Stimulated activated CD8-positive, alpha-beta memory T cell treated with anti-CD3 and anti-CD28 coated beads, Interleukin-15, amount 100 ng/mL, for 1 hour (primary cell): ENCODE data around the gene MAVS.
"Not testable (repeated sequence)": the region's sequence is repeated elsewhere in the genome, so short reads cannot be mapped to it uniquely, and the experiment has no call there.

ENCODE experiments used
- DNase-seq: peaks from one replicate; pipeline ENCODE4 v3.0.0-alpha.2; 2020; ENCODE audit warnings: low read depth

The MAVS gene

GRCh38 chr20:3888622-3889488, 42.2 kb downstream of the MAVS start, which contains the start of gene PANK2:
PANK2 (plus strand) TSS chr20:3889387.
- DNase-seq, result peak; percentile 95

DNA sequence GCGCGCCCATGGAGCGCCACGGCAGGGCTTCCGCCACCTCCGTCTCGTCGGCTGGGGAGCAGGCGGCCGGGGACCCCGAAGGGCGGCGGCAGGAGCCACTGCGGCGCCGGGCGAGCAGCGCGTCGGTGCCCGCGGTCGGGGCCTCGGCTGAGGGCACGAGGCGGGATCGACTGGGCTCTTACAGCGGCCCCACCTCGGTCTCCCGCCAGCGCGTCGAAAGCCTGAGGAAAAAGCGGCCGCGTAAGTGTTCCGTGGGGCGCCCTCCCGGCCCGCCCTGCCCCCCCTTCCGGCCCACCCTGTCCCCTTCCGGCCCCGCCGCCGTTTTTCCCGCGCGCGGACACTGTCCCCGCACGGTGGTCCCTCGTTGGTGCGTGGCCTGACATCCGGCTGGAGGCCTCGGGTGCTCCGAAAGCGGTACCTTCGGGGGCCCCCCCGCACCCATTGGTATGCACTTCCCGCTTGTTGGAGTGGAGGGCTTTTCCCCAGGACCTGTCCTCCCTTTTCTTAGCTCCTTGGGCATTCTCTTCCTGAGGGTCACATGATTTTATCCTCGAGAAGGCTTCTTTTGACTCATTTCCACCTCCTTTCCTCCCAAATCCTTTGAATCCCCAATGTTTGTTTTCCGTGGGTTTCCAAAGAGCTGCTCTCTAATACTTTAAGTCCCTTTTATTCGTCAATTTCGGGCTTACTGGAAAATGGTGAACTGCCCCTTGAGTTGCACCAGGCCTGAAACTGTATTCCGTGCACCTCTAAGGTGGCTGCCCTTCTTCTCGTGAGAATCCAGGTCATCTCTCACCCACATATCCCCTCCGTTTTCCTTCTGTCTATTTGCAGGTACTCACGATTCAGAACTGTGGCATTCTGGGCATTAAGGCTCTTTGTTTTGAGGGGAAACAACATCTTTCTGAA, 43.1 kb downstream of the MAVS start:
- peak; percentile 7 for DNase-seq

DNA sequence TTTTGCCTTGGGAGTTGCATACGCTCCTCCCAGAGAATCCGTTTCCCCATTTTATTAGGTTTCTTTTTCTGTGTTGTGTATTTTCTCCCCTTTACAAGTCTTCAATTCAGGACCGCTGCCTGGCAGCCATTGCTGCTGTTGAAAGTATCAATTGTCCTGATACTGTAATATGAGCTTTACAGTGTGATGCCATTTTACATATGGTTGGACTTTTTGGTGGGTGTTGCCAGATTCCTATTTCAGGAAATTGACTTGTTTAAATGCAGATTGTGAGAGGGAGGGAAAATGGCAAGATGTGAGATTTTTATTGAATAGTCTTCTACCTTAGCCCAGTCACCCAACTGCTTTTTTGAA, 43.7 kb downstream of the MAVS start:
- no peak for DNase-seq

- DNase-seq, result no peak
Measured at GRCh38 chr20:3890999-3891929, 44.6 kb downstream of the MAVS start.

- no peak for DNase-seq
Measured at GRCh38 chr20:3894796-3895195, 48.2 kb downstream of the MAVS start.

DNA sequence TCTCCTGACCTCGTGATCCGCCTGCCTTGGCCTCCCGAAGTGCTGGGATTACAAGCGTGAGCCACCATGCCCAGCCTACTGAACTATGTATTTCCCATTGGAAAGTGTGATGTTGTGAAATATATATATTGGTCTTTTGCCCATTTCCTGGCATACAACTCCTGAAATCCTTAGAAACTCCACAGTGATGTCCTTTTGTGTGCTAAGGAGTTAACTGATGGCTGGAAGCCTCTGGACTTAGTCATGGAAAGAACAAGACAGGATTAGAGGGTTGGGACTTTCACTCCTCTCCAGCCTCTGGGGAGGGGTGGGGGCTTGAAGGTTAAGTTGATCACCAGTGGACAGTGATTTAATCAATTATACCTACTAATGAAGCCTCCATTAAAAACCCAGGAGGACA, 49.7 kb downstream of the MAVS start:
- DNase-seq, result no peak

DNA sequence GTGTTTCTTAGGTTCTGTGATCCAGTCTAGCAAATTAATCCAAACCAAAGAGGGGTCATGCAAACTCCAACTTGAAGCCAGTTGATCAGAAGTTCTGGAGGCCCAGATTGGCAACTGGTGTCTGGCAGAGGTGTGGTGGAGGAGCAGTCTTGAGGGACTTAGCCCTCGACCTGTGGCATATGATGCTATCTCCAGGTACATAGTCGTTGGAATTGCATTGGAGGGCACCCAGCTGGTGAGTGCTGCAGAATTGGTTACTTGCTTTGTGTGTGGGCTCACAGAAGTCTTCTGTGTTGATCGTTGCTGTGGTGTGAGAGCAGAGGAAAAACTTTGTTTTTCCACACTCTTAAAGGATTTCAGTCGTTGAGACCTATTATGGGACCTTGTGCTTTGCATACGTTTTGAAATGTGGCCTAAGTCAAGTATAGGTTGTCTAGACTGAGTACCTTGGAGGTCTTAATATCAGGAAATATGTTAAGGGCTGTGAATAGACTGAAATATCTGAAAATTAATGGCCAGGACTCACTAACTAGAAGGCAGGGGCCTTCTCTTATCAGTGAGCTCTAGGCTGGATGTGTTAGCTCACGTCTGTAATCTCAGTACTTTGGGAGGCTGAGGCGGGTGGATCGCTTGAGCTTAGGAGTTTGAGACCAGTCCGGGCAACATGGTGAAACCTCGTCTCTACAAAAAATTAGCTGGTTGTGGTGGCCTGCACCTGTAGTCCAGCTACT, 50.4 kb downstream of the MAVS start:
- no peak for DNase-seq

- DNase-seq, result not testable (repeated sequence)
Measured at GRCh38 chr20:3898181-3898580, 51.5 kb downstream of the MAVS start.

DNA sequence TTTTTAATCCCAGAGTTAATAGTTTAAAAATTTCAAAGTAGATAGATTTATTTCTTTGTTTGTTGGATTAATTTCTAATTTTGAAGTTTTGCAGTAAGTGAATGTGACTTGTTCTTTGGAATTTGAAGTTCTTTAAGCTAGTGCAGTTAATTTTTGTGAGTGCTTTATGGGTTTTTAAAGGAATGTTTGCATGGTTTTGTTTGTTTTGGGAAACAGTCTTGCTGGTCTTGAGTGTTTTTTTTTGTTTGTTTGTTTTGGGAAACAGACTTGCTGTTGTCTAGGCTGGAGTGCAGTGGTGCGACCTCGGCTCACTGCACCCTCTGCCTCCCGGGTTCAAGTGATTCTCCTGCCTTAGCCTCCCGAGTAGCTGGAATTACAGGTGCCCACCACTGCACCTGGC, 52.0 kb downstream of the MAVS start:
- DNase-seq, result no peak

GRCh38 chr20:3900187-3900604, 53.6 kb downstream of the MAVS start:
- DNase-seq, result no peak

- no peak for DNase-seq
Measured at GRCh38 chr20:3901028-3901705, 54.5 kb downstream of the MAVS start.

GRCh38 chr20:3901706-3902440, 55.2 kb downstream of the MAVS start:
- no peak for DNase-seq

- DNase-seq, result no peak
Measured at GRCh38 chr20:3902446-3902845, 55.8 kb downstream of the MAVS start.

DNA sequence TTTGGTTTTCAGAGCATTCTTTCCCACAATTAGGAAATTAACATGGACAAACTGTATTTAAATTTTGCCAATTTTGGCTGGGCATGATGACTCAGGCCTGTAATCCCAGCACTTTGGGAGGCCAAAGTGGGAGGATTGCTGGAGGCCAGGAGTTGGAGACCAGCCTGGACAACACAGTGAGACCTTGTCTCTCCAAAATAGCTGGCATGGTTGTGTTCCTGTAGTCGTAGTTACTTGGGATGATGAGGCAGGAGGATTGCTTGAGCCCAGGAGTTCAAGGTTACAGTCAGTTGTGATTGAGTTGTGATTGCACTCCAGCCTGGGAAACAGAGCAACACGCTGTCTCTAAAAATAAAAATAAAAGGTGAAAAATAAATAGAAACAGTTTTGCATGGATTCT, 57.6 kb downstream of the MAVS start:
- no peak for DNase-seq

GRCh38 chr20:3904857-3905256, 58.2 kb downstream of the MAVS start:
- no peak for DNase-seq

DNA sequence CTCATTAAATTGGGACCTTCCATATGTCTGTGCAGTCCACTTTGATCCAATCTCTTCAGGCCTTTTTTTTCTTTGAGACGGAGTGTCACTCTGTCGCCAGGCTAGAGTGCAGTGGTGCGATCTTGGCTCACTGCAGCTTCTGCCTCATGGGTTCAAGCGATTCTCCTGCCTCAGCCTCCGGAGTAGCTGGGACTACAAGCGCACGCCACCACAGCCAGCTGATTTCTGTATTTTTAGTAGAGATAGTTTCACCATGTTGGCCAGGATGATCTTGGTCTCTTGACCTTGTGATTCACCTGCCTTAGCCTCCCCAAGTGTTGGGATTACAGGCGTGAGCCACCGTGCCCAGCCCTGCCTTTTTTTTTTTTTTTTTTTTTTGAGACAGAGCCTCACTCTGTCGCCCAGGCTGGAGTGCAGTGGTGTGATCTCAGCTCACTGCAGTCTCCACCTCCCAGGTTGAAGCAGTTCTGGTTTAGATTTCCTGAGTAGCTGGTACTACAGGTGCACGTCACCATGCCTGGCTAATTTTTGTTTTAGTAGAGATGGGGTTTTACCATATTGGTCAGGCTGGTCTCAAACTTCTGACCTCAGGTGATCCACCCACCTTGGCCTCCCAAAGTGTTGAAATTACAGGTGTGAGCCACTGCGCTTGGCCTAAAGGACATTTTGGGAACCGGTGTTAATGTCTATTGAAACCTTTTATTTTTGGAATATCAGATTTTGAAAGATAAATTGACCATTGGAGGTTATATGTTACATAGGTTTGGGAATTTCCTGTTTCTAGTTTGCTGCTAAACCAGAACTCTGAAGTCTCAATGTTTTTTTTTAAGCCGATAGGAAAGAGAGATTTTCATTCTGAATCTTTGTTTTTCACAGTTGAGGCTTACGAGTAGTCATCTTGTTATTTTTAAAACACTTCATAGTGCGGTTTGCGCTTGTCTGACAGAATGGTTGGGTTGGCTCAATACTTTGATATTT, 60.4 kb downstream of the MAVS start:
- DNase-seq, result not testable (repeated sequence)

- no peak for DNase-seq
Measured at GRCh38 chr20:3908667-3909066, 62.0 kb downstream of the MAVS start.

DNA sequence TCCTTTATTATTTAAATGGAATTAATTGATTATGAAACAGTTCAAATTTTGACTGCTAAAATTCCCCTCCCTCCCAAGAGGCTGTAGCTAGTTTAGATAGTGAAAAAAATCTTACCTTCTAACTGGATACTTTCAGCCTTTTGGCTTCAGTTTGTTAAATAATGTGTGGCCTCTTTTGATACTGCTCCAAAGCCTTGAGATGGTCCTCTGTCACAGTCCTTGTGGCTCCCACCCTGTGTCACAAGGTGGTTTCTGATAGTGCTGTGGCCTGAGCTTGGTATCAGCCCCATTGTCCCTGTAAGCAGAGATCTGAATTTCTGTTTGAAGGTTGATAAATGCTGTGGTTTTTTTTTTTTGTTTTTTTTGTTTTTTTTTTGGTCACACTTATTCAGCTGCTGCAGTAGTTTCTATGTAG, 63.3 kb downstream of the MAVS start:
- DNase-seq, result no peak

DNA sequence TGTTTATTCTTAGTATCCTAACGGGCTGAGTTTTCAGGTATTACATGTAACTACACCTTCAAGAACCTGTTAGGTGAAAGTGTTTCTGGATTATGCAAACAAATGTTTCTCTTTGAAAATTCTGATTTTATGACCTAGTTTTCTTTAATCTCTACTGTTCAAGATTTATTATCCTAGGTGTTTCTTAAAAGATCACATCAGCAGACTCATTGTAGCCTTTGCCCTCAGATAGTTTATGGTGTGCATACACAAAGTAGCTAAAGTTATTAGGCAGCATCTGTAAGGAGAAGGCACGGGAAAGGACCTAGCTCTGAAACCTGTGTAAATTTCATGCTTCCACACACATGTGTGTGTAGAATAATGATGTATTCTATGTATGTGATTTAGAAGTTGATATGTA, 64.2 kb downstream of the MAVS start:
- DNase-seq, result no peak
